Liver (tissue), 3 donors: ENCODE results near the gene KLK1.

Experiments used
- ATF3 ChIP-seq: IDR thresholded peaks from 2 replicates; pipeline ENCODE4 v1.6.1; 2016; ENCODE audit warnings: antibody characterized with exemption
- CTCF ChIP-seq: fragments of 150-350 bp; IDR thresholded peaks from 2 replicates; pipeline ENCODE4 v1.5.1; 2017; ENCODE audit warnings: improper control_type of control experiment, low read depth, low read length; ENCODE audit not compliant: missing input control
- EGR1 ChIP-seq, 2 donors: IDR thresholded peaks; 2 replicates each; pipeline ENCODE4 v1.6.1; 2016 to 2018; ENCODE audit warnings: antibody characterized with exemption in 2 of 2, low read depth in 2 of 2
- FOXA1 ChIP-seq: IDR thresholded peaks from 2 replicates; pipeline ENCODE4 v1.6.1; 2016; ENCODE audit warnings: antibody characterized with exemption
- GABPA ChIP-seq, 2 donors: IDR thresholded peaks in 1 of 2; conservative IDR thresholded peaks in 1 of 2; 2 replicates each; pipeline ENCODE4 v1.6.1; 2016; ENCODE audit warnings: antibody characterized with exemption in 2 of 2, mild to moderate bottlenecking in 1 of 2, moderate library complexity in 1 of 2
- RAD21 ChIP-seq, 2 donors: IDR thresholded peaks; 2 replicates each; pipeline ENCODE4 v1.6.1; 2016; ENCODE audit warnings: antibody characterized with exemption in 2 of 2, mild to moderate bottlenecking in 2 of 2
- TAF1 ChIP-seq: conservative IDR thresholded peaks from 2 replicates; pipeline ENCODE4 v1.6.1; 2016; ENCODE audit warnings: antibody characterized with exemption, mild to moderate bottlenecking
- YY1 ChIP-seq: IDR thresholded peaks from 2 replicates; pipeline ENCODE4 v1.6.1; 2016; ENCODE audit warnings: antibody characterized with exemption, mild to moderate bottlenecking
- TF ChIP-seq, protein P1 (sequence below): IDR thresholded peaks from 2 replicates; pipeline ENCODE4 v1.6.1; 2016; ENCODE audit warnings: antibody characterized with exemption
- TF ChIP-seq, protein P2 (sequence below): IDR thresholded peaks from 2 replicates; pipeline ENCODE4 v1.6.1; 2016; ENCODE audit warnings: antibody characterized with exemption, mild to moderate bottlenecking
- TF ChIP-seq, protein P3 (sequence below): IDR thresholded peaks from 2 replicates; pipeline ENCODE4 v1.6.1; 2016; ENCODE audit warnings: antibody characterized with exemption
- donor health status: healthy.
- donor health status: healthy.

DNA sequence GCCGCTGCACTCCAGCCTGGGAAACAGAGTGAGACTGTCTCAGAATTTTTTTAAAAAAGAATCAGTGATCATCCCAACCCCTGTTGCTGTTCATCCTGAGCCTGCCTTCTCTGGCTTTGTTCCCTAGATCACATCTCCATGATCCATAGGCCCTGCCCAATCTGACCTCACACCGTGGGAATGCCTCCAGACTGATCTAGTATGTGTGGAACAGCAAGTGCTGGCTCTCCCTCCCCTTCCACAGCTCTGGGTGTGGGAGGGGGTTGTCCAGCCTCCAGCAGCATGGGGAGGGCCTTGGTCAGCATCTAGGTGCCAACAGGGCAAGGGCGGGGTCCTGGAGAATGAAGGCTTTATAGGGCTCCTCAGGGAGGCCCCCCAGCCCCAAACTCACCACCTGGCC is 49.5 kb upstream of the KLK1 start, which contains the start of gene KLK2:
- no peak for TF ChIP-seq RAD21 (IDR thresholded peaks at IDR 0.05)
- TF ChIP-seq TAF1, result no peak
- TF ChIP-seq, protein P1, sequence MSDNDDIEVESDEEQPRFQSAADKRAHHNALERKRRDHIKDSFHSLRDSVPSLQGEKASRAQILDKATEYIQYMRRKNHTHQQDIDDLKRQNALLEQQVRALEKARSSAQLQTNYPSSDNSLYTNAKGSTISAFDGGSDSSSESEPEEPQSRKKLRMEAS, result no peak
- no peak for TF ChIP-seq CTCF
- TF ChIP-seq, protein P2, sequence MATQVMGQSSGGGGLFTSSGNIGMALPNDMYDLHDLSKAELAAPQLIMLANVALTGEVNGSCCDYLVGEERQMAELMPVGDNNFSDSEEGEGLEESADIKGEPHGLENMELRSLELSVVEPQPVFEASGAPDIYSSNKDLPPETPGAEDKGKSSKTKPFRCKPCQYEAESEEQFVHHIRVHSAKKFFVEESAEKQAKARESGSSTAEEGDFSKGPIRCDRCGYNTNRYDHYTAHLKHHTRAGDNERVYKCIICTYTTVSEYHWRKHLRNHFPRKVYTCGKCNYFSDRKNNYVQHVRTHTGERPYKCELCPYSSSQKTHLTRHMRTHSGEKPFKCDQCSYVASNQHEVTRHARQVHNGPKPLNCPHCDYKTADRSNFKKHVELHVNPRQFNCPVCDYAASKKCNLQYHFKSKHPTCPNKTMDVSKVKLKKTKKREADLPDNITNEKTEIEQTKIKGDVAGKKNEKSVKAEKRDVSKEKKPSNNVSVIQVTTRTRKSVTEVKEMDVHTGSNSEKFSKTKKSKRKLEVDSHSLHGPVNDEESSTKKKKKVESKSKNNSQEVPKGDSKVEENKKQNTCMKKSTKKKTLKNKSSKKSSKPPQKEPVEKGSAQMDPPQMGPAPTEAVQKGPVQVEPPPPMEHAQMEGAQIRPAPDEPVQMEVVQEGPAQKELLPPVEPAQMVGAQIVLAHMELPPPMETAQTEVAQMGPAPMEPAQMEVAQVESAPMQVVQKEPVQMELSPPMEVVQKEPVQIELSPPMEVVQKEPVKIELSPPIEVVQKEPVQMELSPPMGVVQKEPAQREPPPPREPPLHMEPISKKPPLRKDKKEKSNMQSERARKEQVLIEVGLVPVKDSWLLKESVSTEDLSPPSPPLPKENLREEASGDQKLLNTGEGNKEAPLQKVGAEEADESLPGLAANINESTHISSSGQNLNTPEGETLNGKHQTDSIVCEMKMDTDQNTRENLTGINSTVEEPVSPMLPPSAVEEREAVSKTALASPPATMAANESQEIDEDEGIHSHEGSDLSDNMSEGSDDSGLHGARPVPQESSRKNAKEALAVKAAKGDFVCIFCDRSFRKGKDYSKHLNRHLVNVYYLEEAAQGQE, result no peak
- no peak for TF ChIP-seq GABPA (IDR thresholded peaks at IDR 0.05 in 1 of 2, conservative IDR thresholded peaks at IDR 0.05 in 1 of 2)
- no peak for TF ChIP-seq ATF3
- no peak for TF ChIP-seq FOXA1
- no peak for TF ChIP-seq YY1
- TF ChIP-seq EGR1 (IDR thresholded peaks at IDR 0.05; ENCODE audit: low read depth in 2 of 2), result no peak
- TF ChIP-seq, protein P3, sequence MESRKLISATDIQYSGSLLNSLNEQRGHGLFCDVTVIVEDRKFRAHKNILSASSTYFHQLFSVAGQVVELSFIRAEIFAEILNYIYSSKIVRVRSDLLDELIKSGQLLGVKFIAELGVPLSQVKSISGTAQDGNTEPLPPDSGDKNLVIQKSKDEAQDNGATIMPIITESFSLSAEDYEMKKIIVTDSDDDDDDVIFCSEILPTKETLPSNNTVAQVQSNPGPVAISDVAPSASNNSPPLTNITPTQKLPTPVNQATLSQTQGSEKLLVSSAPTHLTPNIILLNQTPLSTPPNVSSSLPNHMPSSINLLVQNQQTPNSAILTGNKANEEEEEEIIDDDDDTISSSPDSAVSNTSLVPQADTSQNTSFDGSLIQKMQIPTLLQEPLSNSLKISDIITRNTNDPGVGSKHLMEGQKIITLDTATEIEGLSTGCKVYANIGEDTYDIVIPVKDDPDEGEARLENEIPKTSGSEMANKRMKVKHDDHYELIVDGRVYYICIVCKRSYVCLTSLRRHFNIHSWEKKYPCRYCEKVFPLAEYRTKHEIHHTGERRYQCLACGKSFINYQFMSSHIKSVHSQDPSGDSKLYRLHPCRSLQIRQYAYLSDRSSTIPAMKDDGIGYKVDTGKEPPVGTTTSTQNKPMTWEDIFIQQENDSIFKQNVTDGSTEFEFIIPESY, result no peak
